HG03095 (cell line): ENCODE results near the gene APOL1.
"Not testable (repeated sequence)": the region's sequence is repeated elsewhere in the genome, so short reads cannot be mapped to it uniquely, and the experiment has no call there.

Experiments
- ATAC-seq: cut with Tn5 transposase; IDR thresholded peaks from one replicate; pipeline ENCODE4 v1.9.1; 2021; ENCODE audit warnings: moderate library complexity; ENCODE audit not compliant: unreplicated experiment

The APOL1 gene

GRCh38 chr22:36243986-36244385 is 8.9 kb upstream of the APOL1 start:
- no peak for ATAC-seq

GRCh38 chr22:36244522-36245391 is 8.2 kb upstream of the APOL1 start:
- ATAC-seq, result no peak

GRCh38 chr22:36245805-36246356 is 7.1 kb upstream of the APOL1 start:
- ATAC-seq, result no peak

- no peak for ATAC-seq
Measured at GRCh38 chr22:36246718-36247117, 6.2 kb upstream of the APOL1 start.

GRCh38 chr22:36247955-36248354 is 5.0 kb upstream of the APOL1 start:
- ATAC-seq, result no peak

GRCh38 chr22:36249160-36249559 is 3.8 kb upstream of the APOL1 start:
- no peak for ATAC-seq

GRCh38 chr22:36250292-36250960 is 2.5 kb upstream of the APOL1 start:
- not testable (repeated sequence) for ATAC-seq

- ATAC-seq, result not testable (repeated sequence)
Measured at GRCh38 chr22:36251979-36252608, 839 bp upstream of the APOL1 start.

- ATAC-seq, result no peak
Measured at GRCh38 chr22:36253523-36254490, 874 bp downstream of the APOL1 start.

- not testable (repeated sequence) for ATAC-seq
Measured at GRCh38 chr22:36255572-36255971, 2.6 kb downstream of the APOL1 start.

- no peak for ATAC-seq
Measured at GRCh38 chr22:36256478-36256877, 3.5 kb downstream of the APOL1 start.

GRCh38 chr22:36257308-36257707 is 4.4 kb downstream of the APOL1 start:
- ATAC-seq, result no peak

- ATAC-seq, result no peak
Measured at GRCh38 chr22:36257948-36258670, 5.2 kb downstream of the APOL1 start.

GRCh38 chr22:36258701-36259614 is 6.0 kb downstream of the APOL1 start:
- ATAC-seq, result no peak

GRCh38 chr22:36259615-36260300 is 6.8 kb downstream of the APOL1 start:
- no peak for ATAC-seq

GRCh38 chr22:36261675-36262074 is 8.7 kb downstream of the APOL1 start:
- ATAC-seq, result not testable (repeated sequence)

GRCh38 chr22:36262307-36262706 is 9.4 kb downstream of the APOL1 start:
- ATAC-seq, result not testable (repeated sequence)

- not testable (repeated sequence) for ATAC-seq
Measured at GRCh38 chr22:36263216-36263673, 10.3 kb downstream of the APOL1 start.
